HG03103 (cell line): ENCODE data around the gene EIF2B5.
A peak's percentile ranks its signal among the peaks of the same experiment; 100 is the strongest.
"Not testable (repeated sequence)": the region's sequence is repeated elsewhere in the genome, so short reads cannot be mapped to it uniquely, and the experiment has no call there.

ENCODE experiments used
- ATAC-seq: cut with Tn5 transposase; IDR thresholded peaks from one replicate; pipeline ENCODE4 v1.9.1; 2021; ENCODE audit warnings: low read depth; ENCODE audit not compliant: unreplicated experiment

The EIF2B5 gene

DNA sequence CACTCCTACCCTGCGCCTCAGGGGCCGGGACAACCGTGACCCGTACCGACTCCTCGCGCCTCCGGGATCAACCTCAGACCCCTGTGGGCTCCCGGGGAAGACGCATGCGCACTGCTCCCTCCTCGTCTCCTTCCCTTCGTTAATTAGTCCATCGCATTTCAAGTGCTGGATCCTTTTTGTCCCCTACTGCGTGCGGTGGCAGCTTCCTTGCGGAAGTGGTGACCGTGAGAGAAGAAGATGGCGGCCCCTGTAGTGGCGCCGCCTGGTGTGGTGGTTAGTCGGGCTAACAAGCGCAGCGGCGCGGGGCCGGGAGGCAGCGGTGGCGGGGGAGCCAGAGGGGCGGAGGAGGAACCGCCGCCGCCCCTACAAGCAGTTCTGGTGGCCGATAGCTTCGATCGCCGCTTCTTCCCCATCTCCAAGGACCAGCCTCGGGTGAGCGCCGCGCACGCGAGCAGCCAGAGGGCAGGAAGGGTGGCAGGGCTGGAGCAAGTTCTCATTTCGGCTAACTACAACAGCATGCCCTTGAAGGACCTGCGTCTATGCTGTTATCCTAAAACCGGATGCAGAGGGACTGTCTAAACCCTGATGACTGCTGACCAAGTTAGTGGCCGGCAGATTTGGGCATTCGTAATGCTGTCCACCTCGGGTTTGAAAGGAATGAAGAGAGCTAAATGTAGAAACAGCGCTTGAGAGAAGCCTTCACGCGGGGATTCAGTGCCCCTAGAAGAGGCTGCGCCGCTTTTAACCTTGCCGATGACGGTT is at the start of gene EIF2B5:
Gene EIF2B5 (plus strand): TSS at position 210 of the 762 bp plus-strand sequence. CDS start 28 bp downstream, at position 238.
- peak; percentile 81 for ATAC-seq

DNA sequence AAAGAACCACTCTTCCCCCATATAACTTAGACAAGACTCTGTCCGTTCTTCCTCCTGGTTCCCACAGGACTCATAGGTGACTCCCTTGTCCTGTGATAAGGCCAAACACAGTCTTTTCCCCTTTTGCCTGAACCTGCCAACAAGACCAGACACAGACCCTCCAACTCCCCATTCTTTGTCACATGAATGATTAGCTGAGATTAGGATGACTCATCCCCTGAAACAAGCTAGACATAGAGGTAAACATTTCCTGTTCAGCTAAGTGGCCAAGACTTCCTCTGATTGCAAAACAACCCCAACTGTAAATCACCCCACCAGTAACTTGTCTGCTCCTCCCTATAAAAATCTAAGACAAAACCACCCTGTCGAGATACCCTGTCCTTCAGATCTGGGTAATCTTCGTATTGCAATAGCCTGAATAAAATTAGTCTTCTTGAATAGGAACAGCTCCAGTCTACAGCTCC is 49.7 kb upstream of the EIF2B5 start:
- no peak for ATAC-seq

DNA sequence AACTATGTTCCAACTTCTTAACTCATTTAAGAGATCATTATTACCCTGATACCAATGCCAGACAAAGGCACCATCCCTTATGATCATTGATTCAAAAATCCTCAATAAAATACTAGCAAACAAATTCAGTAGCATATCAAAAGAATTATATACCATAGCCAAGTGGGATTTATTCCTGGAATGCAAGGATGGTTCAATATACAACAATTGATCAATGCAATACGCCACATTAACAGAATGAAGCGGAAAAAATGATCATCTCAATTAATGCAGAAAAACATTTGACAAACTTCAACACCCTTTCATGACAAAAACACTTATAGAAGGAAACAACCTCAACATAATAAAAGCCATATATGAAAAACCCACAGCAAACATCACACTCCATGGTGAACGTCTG is 43.0 kb upstream of the EIF2B5 start:
- ATAC-seq = no peak

DNA sequence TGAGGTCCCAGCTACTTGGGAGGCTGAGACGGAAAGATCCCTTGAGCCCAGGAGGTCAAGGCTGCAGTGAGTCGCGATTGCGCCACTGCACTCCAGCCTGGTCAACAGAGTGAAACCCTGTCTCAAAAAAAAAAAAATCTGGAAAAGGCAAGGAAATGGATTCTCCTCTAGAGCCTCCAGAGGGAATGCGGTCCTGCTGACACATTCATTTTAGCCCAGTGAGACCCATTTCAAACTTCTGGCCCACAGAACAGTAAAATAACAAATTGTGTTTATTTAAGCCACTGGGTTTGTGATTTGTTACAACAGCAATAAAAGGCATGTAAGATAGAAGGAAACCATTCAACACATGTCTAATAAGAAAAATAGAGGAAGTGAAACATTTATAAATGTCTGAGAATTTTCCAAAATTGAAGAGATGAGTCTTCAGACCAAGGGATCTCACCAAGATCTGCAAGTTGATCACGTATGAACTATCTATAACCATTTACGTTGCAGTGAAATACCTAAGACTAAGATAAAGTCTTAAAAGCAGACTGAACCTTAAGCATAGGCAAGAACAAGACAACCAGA is 38.3 kb upstream of the EIF2B5 start, which contains the start of gene HTR3E:
Gene HTR3E (plus strand): TSS at position 254 of the 573 bp plus-strand sequence. CDS start 466 bp downstream, outside the sequence.
- ATAC-seq = no peak

DNA sequence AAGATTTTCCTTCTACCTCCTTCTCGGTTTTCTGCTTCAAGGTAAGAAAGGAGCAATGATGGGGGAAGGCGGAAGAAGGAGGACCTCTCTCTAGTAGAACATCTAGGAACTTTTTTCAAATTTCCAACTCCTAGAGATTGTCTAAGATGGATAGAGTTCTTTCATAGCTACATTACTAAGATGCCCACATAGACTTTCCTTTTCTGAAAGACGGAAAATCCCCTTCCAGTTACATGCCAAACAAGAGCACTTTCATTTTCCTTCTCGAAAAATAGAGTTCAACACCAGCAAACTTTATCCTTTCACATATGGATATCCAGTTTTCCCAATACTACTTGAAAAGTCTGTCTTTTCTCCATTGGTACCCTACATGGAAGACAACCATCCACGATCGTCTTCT is 37.6 kb upstream of the EIF2B5 start:
- no peak for ATAC-seq

DNA sequence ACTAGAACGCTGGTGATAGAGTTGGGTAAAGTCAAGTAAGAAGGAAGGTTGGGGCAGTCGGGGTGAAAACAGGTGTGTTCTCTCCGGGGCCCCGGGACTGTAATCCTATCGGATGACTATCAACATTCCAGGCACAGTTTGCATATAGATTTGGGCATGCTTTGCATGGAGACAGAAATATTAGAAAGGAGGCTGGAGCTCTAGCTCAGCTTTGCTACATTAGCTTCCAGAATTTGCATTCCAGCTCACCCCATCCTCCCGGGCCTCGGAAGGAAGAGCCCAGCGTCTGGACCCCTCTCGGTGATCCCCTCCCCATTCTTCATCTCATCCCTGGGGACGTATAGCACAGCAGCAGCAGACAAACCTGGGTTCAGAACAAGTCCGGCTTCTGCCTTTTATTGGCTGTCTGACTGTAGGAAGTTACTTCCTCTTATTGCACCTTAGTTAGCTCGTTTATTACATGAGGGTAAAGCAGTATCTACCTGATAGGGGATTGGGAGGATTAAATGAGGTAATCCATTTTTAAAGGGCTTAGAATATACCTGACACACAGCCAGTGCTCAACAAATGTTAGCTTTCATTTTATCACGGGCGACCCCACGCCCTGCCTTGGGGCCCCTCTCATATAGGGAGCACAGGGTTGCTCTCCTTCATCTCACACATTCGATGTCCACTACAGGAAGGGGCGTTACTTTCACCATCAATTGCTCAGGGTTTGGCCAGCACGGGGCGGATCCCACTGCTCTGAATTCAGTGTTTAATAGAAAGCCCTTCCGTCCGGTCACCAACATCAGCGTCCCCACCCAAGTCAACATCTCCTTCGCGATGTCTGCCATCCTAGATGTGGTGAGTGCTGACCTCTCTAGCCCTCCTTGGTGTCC is 35.1 kb upstream of the EIF2B5 start:
- ATAC-seq = no peak

DNA sequence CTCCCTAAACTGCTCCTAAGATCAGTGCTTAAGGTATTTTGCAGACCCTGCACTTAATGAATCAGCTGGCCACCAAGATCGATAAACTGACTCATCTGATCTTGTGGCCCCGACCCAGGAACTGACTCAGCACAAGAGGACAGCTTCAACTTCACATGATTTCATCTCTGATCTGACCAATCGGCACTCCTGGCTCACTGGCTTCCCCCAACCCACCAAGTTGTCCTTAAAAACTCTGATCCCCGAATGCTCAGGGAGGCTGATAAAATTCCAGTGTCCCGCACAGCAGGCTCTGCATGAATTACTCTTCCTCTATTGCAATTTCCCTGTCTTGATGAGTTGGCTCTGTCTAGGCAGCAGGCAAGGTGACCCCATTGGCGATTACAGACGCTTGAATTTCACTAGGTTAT is 24.8 kb upstream of the EIF2B5 start:
- ATAC-seq = no peak

DNA sequence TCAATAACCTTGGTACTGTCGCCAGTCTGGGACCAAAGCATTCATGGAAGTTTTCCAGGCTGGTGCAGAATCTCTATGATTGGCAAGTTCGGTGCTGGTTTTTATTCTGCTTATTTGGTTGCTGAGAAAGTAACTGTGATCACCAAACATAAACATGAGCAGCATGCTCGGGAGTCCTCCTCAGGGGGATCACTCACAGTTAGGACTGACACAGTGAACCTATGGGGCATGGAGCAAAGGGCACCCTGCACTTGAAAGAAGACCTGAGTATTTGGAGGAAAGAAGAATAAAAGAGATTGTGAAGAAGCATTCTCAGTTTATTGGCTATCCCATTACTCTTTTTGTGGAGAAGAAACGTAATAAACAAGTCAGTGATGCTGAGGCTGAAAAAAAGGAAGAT is 19.1 kb upstream of the EIF2B5 start:
- ATAC-seq = no peak

DNA sequence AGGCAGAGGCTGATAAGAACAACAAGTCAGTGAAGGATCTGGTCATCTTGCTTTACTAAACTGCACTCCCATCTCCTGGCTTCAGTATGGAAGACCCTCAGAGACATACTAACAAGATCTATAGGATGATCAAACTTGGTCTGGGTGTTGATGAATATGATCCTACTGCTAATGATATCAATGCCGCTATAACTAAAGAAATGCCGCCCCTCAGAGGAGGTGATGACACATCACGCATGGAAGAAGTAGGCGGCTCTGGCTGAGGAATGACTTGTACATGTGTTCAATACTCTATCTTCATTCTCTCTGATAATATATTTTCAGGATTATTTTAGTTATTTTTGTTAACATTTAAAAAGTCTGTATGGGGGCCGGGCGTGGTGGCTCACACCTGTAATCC is 17.5 kb upstream of the EIF2B5 start:
- ATAC-seq = no peak

DNA sequence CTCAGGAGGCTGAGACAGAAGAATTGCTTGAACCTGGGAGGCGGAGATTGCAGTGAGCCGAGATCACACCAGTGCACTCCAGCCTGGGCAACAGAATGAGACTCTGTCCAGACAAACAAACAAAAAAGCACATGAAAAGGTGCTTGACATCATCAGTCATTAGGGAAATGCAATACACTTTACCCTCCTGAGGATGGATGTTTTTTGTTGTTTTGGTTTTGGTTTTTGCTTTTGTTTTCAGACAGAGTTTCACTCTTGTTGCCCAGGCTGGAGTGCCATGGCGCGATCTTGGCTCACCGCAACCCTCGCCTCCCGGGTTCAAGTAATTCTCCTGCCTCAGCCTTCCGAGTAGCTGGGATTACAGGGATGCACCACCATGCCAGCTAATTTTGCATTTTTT is 14.1 kb upstream of the EIF2B5 start:
- not testable (repeated sequence) for ATAC-seq

DNA sequence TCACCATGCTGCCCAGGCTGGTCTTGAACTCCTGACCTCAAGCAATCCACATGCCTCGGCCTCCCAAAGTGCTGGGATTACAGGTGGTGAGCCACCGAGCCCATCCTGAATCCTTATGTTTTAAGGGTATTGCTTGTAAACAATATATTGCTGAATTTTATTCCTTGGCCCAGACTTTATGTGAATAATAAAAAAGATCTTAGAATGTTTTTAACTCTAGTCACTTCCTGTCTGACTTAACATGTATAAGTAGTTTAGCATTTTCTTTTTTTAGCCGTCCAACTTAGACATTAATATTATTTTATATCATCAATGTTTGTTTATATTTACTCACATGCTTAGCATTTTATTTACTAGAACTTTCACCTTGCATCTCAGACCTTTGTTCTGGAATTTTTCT is 9.2 kb upstream of the EIF2B5 start:
- ATAC-seq = no peak

DNA sequence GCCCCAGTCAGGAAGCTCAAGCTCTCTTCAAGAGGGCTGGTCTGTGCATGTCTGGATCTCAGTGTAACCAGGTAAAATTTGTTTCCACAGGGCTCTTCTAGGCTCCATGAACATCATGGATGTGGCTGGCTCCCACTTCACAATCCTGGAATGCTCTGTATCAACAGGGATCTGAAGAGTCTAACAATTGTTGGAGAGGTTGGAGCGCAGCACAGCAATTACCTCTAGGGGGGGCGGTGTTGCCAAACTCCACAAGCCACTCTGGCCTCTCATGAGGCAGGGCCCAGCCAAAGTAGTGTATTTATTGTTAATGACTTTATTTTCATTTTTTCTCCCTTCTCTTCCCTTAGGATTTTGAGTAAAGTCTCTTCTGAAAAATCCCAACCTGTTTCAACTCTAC is 6.1 kb upstream of the EIF2B5 start:
- no peak for ATAC-seq

DNA sequence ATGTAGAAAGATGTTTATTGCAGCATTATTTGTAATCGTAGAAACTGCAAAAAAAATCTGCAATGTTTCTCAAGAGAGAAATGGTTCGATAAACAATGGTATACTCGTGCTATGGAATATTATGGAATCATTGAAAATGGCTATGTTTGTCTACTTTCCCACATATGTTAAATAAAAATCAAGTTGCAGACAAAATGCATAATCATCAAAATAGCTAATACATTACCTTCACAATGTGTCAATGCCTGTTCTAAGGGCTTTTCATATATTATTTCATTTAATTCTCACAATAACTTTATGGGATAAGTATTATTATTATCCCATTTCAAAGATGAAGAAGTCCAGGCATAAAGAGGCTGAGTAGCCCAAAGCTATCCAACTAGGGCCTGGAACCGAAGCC is 2.2 kb upstream of the EIF2B5 start:
- ATAC-seq = no peak

DNA sequence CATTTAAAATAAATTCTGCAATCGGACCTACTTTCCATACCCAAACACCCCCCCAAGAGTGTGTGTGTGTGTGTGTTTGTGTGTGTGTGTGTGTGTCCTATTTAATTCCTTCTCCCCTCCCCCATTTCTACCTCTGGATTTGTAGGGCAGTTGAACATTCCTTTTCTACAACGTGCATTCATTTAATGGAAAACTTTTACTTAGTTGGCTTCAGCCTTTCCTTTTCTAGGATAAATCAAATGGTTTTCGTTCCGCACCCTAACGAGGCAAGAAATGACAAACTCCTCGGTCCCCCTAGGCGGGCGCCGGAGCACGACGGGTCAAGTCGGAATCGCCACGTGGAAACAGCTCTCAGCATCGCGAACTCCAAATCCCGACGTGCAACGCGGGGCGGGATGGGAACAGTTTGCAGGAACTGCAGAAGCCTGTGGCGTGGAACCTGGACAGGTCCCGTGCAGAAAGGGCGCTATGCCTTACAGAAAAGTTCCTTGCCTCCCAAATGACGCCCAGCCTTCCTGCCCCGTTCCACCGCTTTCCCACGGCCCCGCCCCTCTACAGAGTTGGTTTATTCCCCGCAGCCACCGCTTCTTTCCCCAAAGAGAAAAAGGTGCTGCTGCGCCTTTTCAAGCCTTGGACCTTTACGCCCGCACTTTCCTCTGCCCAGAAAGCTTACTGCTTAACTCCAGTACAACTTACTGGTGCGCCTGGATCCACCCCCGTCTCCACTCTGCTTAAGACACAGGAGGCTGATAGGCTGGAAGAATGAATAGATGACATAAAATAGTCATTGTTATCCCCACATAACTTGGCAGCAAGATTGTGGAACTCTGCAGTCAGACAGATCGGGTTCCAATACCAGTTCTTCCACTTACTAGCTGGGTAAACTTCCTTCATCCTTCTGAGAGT is 1.1 kb upstream of the EIF2B5 start:
- ATAC-seq = no peak

DNA sequence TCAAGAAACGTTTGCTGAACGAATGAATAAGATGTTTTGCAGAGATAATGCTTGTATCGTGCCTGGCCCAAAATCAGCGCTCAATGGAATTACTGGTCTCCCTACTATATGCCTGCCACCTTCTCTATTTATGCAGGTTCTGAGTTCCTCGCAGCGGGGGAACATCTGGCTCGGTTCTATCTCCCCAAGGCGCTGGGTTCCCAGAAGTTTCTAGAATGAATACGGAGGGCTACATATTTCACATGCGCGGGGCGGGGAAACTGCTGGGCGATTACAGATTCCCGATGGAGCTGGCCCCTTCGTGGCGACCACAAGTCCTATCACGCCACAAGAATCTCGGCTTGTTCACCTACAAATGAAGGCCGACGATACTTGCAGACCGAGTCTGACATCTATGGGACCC is 411 bp upstream of the EIF2B5 start:
- ATAC-seq = no peak

DNA sequence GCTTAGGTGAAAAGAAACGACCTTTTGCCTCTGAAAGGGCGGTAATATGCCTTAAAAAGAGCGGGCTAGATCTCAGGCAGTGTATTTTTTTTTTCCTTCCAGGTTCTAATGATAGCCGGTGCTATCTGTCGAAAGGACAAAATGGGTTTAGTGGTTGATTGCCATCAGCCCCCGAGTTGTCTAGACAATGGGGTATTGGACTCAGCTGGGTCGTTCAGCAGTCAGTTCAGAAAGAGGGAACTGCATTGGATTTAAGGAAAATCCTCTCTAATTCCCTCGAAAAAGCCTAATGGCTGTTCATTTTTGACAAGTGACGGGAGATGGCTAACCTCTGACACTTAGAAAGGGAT is 728 bp downstream of the EIF2B5 start:
- ATAC-seq = no peak

DNA sequence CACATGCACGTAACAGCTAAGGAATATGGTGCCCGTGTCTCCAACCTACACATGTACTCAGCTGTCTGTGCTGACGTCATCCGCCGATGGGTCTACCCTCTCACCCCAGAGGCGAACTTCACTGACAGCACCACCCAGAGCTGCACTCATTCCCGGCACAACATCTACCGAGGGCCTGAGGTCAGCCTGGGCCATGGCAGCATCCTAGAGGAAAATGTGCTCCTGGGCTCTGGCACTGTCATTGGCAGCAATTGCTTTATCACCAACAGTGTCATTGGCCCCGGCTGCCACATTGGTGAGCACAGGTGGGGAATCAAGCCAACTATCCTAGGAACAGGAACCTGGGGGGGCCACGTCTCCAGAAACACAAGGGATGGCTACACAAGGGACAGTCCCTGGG is 5.3 kb downstream of the EIF2B5 start:
- no peak for ATAC-seq

DNA sequence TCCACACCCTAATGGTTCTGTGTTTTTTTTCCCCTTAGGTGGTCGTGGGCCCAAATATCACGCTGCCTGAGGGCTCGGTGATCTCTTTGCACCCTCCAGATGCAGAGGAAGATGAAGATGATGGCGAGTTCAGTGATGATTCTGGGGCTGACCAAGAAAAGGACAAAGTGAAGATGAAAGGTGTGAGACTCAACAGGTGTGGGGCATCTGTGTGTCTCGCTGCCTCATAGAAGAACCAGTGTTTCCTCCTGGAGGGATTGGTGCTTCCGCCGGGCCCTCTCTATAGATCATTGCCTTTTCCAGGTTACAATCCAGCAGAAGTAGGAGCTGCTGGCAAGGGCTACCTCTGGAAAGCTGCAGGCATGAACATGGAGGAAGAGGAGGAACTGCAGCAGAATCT is 7.0 kb downstream of the EIF2B5 start:
- ATAC-seq = no peak

DNA sequence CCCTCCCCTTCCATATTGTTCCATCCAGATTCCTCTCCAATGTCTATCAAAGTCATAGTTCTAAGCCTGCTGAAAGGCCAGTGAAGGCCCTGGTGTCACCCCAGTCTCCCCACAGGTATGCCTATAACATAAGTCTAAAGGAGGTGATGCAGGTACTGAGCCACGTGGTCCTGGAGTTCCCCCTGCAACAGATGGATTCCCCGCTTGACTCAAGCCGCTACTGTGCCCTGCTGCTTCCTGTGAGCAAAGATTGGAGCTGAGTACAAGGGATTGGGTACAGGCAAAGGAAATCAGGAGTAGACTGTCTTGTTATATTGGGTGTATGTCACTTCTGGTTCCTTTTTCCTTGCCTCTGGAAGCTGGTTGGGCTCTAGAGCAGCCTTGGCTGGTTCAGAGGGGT is 8.2 kb downstream of the EIF2B5 start:
- no peak for ATAC-seq

DNA sequence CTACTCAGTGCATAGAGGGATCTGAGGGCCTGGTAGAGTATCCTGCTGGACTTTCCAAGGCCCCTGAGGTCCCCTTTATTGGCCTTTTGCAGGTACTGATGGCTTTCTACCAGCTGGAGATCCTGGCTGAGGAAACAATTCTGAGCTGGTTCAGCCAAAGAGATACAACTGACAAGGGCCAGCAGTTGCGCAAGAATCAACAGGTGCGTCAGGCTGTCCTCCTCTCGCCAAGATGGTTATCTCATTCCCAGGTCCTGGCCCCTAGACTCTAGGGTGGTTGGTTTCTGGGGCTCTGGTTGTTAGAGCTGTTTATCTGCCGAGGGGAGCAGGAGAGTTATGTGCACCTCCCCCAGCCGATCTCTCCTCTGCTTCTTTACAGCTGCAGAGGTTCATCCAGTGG is 9.3 kb downstream of the EIF2B5 start:
- no peak for ATAC-seq
